ENCODE measurements around the gene PCSK2.

Gene PCSK2

GRCh38 chr20:17502105-17502504 is 275.3 kb downstream of the PCSK2 start:
- no peaks in the 10 kb centered on the region for H3K27me3 ChIP-seq (replicated peaks; ENCODE audit: control insufficient read depth, insufficient read depth, low read length)
- H3K36me3 ChIP-seq (ENCODE audit: control insufficient read depth, insufficient read depth, low read length): no peaks in the 10 kb centered on the region
- H3K4me3 ChIP-seq (replicated peaks; ENCODE audit: low read depth, low read length): no peak overlapping the region
- TF ChIP-seq CTCF (IDR thresholded peaks at IDR 0.05; ENCODE audit: insufficient read depth, low read length, poor library complexity, severe bottlenecking): no peak
- no peak for DNase-seq (ENCODE audit: extremely low read depth, insufficient read length)

- no peak overlapping the region for H3K4me3 ChIP-seq (replicated peaks; ENCODE audit: low read depth, low read length)
- no peak for DNase-seq (ENCODE audit: extremely low read depth, insufficient read length)
- TF ChIP-seq CTCF (IDR thresholded peaks at IDR 0.05; ENCODE audit: insufficient read depth, low read length, poor library complexity, severe bottlenecking): no peak
- no peaks in the 10 kb centered on the region for H3K36me3 ChIP-seq (ENCODE audit: control insufficient read depth, insufficient read depth, low read length)
- no peaks in the 10 kb centered on the region for H3K27me3 ChIP-seq (replicated peaks; ENCODE audit: control insufficient read depth, insufficient read depth, low read length)
These were observed 276.6 kb downstream of the PCSK2 start for GRCh38 chr20:17503301-17504065.

- Histone ChIP-seq H3K36me3 (ENCODE audit: control insufficient read depth, insufficient read depth, low read length) (no peaks in the 10 kb centered on the region), H3K27me3 (replicated peaks; ENCODE audit: control insufficient read depth, insufficient read depth, low read length) (no peaks in the 10 kb centered on the region), H3K4me3 (replicated peaks; ENCODE audit: low read depth, low read length) (no peak overlapping the region)
- TF ChIP-seq CTCF (IDR thresholded peaks at IDR 0.05; ENCODE audit: insufficient read depth, low read length, poor library complexity, severe bottlenecking): no peak
- no peak for DNase-seq (ENCODE audit: extremely low read depth, insufficient read length)
These were observed 277.4 kb downstream of the PCSK2 start for GRCh38 chr20:17504066-17504897.

- peak; percentile 72 for DNase-seq (ENCODE audit: extremely low read depth, insufficient read length)
- Histone ChIP-seq H3K4me3 (replicated peaks; ENCODE audit: low read depth, low read length) (peak overlapping the region; percentile 62), H3K36me3 (ENCODE audit: control insufficient read depth, insufficient read depth, low read length) (no peaks in the 10 kb centered on the region), H3K27me3 (replicated peaks; ENCODE audit: control insufficient read depth, insufficient read depth, low read length) (no peaks in the 10 kb centered on the region)
- peak; percentile 44 for TF ChIP-seq CTCF (IDR thresholded peaks at IDR 0.05; ENCODE audit: insufficient read depth, low read length, poor library complexity, severe bottlenecking)
These were observed 278.2 kb downstream of the PCSK2 start for GRCh38 chr20:17504898-17505635.

GRCh38 chr20:17505636-17506517 is 279.0 kb downstream of the PCSK2 start:
- DNase-seq (ENCODE audit: extremely low read depth, insufficient read length): no peak
- Histone ChIP-seq H3K27me3 (replicated peaks; ENCODE audit: control insufficient read depth, insufficient read depth, low read length) (no peaks in the 10 kb centered on the region), H3K4me3 (replicated peaks; ENCODE audit: low read depth, low read length) (peak overlapping the region; percentile 62), H3K36me3 (ENCODE audit: control insufficient read depth, insufficient read depth, low read length) (no peaks in the 10 kb centered on the region)
- no peak for TF ChIP-seq CTCF (IDR thresholded peaks at IDR 0.05; ENCODE audit: insufficient read depth, low read length, poor library complexity, severe bottlenecking)
